Ovary (tissue), 9 donors: ENCODE measurements around the gene PLEK2. TPM values are rescaled to one million over a fixed set of nuclear protein-coding genes. Genes with fewer than 3 reads are reported as not detected.

Source experiments
- DNase-seq, 5 donors: peaks; one replicate each; pipeline ENCODE4 v3.0.0-alpha.2; 2019 to 2020
- H3K27ac ChIP-seq, 2 donors: fragments of 200-600 bp; one replicate each; pipeline versions ENCODE4 v1.5.1 to v1.8.0; 2019 to 2022
- H3K27me3 ChIP-seq: fragments of 200-600 bp; one replicate; pipeline ENCODE4 v1.8.0; 2022
- H3K36me3 ChIP-seq: fragments of 200-600 bp; sonication (generic); one replicate; pipeline ENCODE4 v1.5.1; 2019
- H3K4me1 ChIP-seq: one replicate; pipeline ENCODE4 v1.8.1; 2013; ENCODE audit warnings: mild to moderate bottlenecking, moderate library complexity; ENCODE audit not compliant: insufficient read depth
- H3K4me3 ChIP-seq: fragments of 200-600 bp; sonication (generic); one replicate; pipeline ENCODE4 v1.5.1; 2017
- H3K9me3 ChIP-seq, 2 donors: fragments of 200-600 bp in 1 of 2; sonication (generic) in 1 of 2; one replicate each; pipeline versions ENCODE4 v1.5.1 to v1.8.1; 2013 to 2019; ENCODE audit warnings: mild to moderate bottlenecking in 1 of 2, moderate library complexity in 1 of 2
- EP300 ChIP-seq: sonication (generic); formaldehyde crosslinking; IDR thresholded peaks from one replicate; pipeline ENCODE4 v1.6.1; 2017; ENCODE audit warnings: antibody characterized with exemption
- POLR2A ChIP-seq: fragments of 450-650 bp; IDR thresholded peaks from one replicate; pipeline ENCODE4 v1.6.1; 2017; ENCODE audit warnings: antibody characterized with exemption, mild to moderate bottlenecking, moderate library complexity
- WGBS, 3 donors: extraction: QIAGEN DNeasy Blood & Tissue Kit in 1 of 3; methylation state at CpG; one replicate each; pipeline versions ENCODE4 v1.1.5 to v1.1.7; 2013 to 2017; 5-methylcytosine and 5-hydroxymethylcytosine counted together
- intact Hi-C, 4 donors: fragments of 100-400 bp; cut with DNase I; formaldehyde crosslinking; loops; one replicate each; pipeline versions ENCODE4 v1.11.0 to v1.15.1; 2022 to 2023
- polyA plus RNA-seq, 2 donors: library from polyadenylated mRNA; stranded (reverse); fragments of 200-250 nt in 1 of 2; fragments of 350-450 nt in 1 of 2; fragmentation: Illumina TruSeq in 1 of 2; extraction: RNeasy Lipid Tissue Mini Kit (QIAGEN cat#74804) in 1 of 2; gene quantifications; one replicate each; pipeline ENCODE4 v1.2.3, GENCODE V29; 2013 to 2014
- total RNA-seq, 7 donors: library from RNA; depleted of rRNA in 2 of 7; stranded (reverse); fragments of >200 nt in 2 of 7; fragmentation: NEBNext Ultra II Directional in 3 of 7; extraction: Animal tissue kit (Norgen Biotek cat#: 25700) in 3 of 7; gene quantifications; one replicate each; pipeline versions ENCODE4 v1.1.0 to v1.2.4, GENCODE V29; 2016 to 2023
- TF ChIP-seq, protein P1 (sequence below), 3 donors: fragments of 450-650 bp in 2 of 3; fragments of 200-600 bp in 1 of 3; IDR thresholded peaks; one replicate each; pipeline versions ENCODE4 v1.5.1 to v1.8.0; 2016 to 2022; ENCODE audit warnings: antibody characterized with exemption in 3 of 3, mild to moderate bottlenecking in 1 of 3
- donor health status: DM: no; HTN: no; CAD: no; lungs with moderate emphysema.
- donor health status: DM: no; HTN: no; CAD: no.
- donor health status: Bipolar disorder and iron deficiency.
- donor health status: DM: yes; HTN: yes; CAD: no.
- donor health status: DM: no; HTN: no; CAD: no.
- donor health status: DM: yes; HTN: yes; CAD: no.

PLEK2 gene
- total and polyA plus RNA-seq, 9 donors = 0.43 to 130 (median 1.9) TPM; not detected in 2

DNA sequence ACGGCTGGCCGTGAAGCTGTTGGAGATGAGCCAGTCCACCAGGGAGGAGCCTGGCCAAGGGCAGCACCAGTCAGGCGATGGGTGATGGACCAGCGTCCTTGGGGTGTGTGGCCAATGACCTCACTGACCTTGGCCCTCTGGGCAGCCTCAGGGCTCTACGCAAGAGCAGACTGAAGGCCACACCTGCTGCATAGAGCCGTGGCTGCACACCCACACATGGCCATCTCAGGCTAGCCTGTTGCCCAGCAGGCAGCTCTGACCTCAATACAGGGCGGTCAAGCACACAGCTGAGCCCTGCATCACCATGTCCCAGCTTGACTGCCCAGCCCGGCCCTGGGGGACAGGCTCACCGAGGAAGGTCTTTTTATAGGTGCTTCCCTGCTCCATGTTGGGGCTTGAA, 19.2 kb downstream of the PLEK2 start:
- DNase-seq = no peak
- H3K27me3 ChIP-seq = no peaks in the 10 kb centered on the region
- no peaks in the 10 kb centered on the region for H3K9me3 ChIP-seq
- no peak overlapping the region for H3K27ac ChIP-seq
- TF ChIP-seq POLR2A (no peak), EP300 (no peak)
- TF ChIP-seq, protein P1, sequence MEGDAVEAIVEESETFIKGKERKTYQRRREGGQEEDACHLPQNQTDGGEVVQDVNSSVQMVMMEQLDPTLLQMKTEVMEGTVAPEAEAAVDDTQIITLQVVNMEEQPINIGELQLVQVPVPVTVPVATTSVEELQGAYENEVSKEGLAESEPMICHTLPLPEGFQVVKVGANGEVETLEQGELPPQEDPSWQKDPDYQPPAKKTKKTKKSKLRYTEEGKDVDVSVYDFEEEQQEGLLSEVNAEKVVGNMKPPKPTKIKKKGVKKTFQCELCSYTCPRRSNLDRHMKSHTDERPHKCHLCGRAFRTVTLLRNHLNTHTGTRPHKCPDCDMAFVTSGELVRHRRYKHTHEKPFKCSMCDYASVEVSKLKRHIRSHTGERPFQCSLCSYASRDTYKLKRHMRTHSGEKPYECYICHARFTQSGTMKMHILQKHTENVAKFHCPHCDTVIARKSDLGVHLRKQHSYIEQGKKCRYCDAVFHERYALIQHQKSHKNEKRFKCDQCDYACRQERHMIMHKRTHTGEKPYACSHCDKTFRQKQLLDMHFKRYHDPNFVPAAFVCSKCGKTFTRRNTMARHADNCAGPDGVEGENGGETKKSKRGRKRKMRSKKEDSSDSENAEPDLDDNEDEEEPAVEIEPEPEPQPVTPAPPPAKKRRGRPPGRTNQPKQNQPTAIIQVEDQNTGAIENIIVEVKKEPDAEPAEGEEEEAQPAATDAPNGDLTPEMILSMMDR (IDR thresholded peaks at IDR 0.05) = no peak
- 52 to 67% (median 65%) methylated on average over 7 to 9 of the region's 9 CpGs for WGBS, 3 donors
- intact Hi-C loops = no loop called here
- no peaks in the 10 kb centered on the region for H3K4me1 ChIP-seq
- H3K4me3 ChIP-seq = no peak overlapping the region
- H3K36me3 ChIP-seq = no peaks in the 10 kb centered on the region

DNA sequence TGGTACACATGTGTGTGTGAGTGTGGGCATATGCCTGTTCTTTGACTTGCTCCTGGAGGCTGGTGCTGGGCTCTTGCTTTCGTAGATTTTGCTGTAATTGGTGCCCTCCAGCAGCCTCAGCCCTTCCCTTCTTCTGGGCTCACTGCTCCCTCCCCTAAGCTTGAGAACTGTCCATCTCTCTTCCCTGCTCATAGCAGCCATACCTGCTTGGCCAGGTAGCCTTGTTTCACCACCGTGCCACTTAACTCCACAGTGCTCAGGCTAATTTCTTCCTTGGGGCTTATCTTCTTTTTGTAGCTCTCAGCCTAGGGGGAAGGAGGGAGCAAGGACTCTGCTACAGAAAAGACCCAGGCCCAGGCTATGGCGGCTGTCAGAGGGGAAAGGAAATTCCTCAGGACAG, 19.8 kb downstream of the PLEK2 start:
- WGBS, 3 donors = 86 to 89% (median 88%) methylated on average over 3 of the region's 3 CpGs
- intact Hi-C loops = no loop called here
- DNase-seq = no peak
- no peak overlapping the region for H3K27ac ChIP-seq
- no peak overlapping the region for H3K4me3 ChIP-seq
- H3K9me3 ChIP-seq = no peaks in the 10 kb centered on the region
- no peaks in the 10 kb centered on the region for H3K27me3 ChIP-seq
- TF ChIP-seq POLR2A (no peak), EP300 (no peak)
- TF ChIP-seq, protein P1 (IDR thresholded peaks at IDR 0.05) = no peak
- H3K4me1 ChIP-seq = no peaks in the 10 kb centered on the region
- H3K36me3 ChIP-seq = no peaks in the 10 kb centered on the region

- intact Hi-C loops = no loop called here
- Histone ChIP-seq H3K27me3 (no peaks in the 10 kb centered on the region), H3K4me3 (no peak overlapping the region), H3K9me3 (no peaks in the 10 kb centered on the region), H3K27ac (no peak overlapping the region), H3K4me1 (no peaks in the 10 kb centered on the region), H3K36me3 (no peaks in the 10 kb centered on the region)
- DNase-seq = no peak
- WGBS, 3 donors = 73 to 87% (median 82%) methylated on average over 6 of the region's 6 CpGs
- TF ChIP-seq, protein P1 (IDR thresholded peaks at IDR 0.05) = no peak
- no peak for TF ChIP-seq EP300
- no peak for TF ChIP-seq POLR2A
These were observed 20.7 kb downstream of the PLEK2 start for GRCh38 chr14:67391268-67391667.

DNA sequence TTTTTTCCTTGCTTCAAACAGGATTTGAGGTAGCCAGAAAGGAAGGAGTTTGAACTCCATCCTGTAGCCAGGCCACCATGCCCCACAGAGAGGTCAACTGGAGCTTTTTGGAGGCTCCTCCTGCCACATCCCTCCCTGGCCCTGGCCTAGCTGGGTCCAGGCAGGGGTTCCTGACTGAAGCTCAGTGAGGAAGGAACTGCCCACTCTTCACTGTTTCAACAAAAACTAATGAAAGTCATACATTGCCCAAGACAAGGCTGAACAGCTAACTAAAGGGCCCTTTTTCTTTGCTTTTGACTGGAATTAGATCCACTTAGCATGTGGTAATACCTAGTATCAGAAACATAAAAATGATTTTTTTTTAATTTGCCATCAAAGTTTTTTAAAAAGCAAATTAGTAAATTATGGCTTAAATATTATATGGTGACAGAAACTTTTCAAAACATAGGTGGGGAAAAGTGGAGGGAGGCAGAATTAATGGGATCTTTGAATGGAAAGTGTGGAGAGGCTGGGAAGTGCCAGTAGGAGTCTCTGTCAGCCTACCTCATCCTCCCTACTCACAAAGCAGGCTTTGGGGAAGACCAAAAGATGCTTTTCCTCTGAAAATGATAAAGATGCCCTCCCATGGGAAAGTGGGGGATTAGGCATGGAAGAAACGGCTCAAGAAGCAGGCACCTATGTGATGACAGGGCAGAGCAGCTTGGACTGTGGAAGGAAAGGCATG, 22.0 kb downstream of the PLEK2 start:
- no peak for DNase-seq
- H3K27ac ChIP-seq = no peak overlapping the region
- TF ChIP-seq POLR2A (no peak), EP300 (no peak)
- TF ChIP-seq, protein P1 (IDR thresholded peaks at IDR 0.05) = no peak
- WGBS, 3 donors = 47 to 85% (median 60%) methylated on average over 1 of the region's 1 CpG
- no peaks in the 10 kb centered on the region for H3K4me1 ChIP-seq
- no peaks in the 10 kb centered on the region for H3K9me3 ChIP-seq
- no peaks in the 10 kb centered on the region for H3K27me3 ChIP-seq
- H3K4me3 ChIP-seq = no peak overlapping the region
- intact Hi-C loops = no loop called here
- no peaks in the 10 kb centered on the region for H3K36me3 ChIP-seq
